OCI-LY7 (cell line): Measurements from ENCODE around the gene WWTR1. TPM values are rescaled to one million over a fixed set of nuclear protein-coding genes. Genes with fewer than 3 reads are reported as not detected.

Experiments used
- BruUV-seq: library from RNA; stranded (reverse); fragments of 400-500 nt; replicated peaks from 2 replicates; lab custom pipeline; 2021; lab: Mats Ljungman, UMichigan
- CTCF ChIA-PET: fragments of 300-600 bp; sonication (Branson Sonifier 250); formaldehyde crosslinking; loops from one replicate; lab custom pipeline; 2022; ENCODE audit warnings: antibody characterized with exemption; ENCODE audit not compliant: unreplicated experiment; lab: Charles Lee
- POLR2A ChIA-PET: fragments of 300-600 bp; sonication (Branson Sonifier 250); formaldehyde crosslinking; loops from one replicate; lab custom pipeline; 2022; ENCODE audit warnings: antibody characterized with exemption; lab: Charles Lee
- DNase-seq: peaks from one replicate; pipeline ENCODE4 v3.0.0-alpha.2; 2015; ENCODE audit warnings: low spot score
- H2AFZ ChIP-seq: fragments of 200-600 bp; sonication (generic), shearing (Covaris generic); 2 replicates; pipeline ENCODE4 v1.6.1; 2014; ENCODE audit warnings: mild to moderate bottlenecking, antibody characterized with exemption, low read length, moderate library complexity
- H3K27ac ChIP-seq: fragments of 200-600 bp; sonication (generic); 2 replicates; pipeline ENCODE4 v1.5.1; 2014; ENCODE audit warnings: mixed run types, low read depth, mild to moderate bottlenecking, moderate library complexity, low read length, inconsistent platforms; ENCODE audit not compliant: poor library complexity, severe bottlenecking
- H3K36me3 ChIP-seq: fragments of 200-600 bp; sonication (generic); 2 replicates; pipeline ENCODE4 v1.6.1; 2014; ENCODE audit warnings: mild to moderate bottlenecking, antibody characterized with exemption, low read length, moderate library complexity, mixed read lengths; ENCODE audit not compliant: insufficient read depth
- H3K4me1 ChIP-seq: fragments of 200-600 bp; sonication (generic); 2 replicates; pipeline ENCODE4 v1.5.1; 2014; ENCODE audit warnings: mild to moderate bottlenecking, low read length; ENCODE audit not compliant: insufficient read depth, poor library complexity, severe bottlenecking
- H3K4me2 ChIP-seq: fragments of 200-600 bp; sonication (generic); 2 replicates; pipeline ENCODE4 v1.6.1; 2014; ENCODE audit warnings: mild to moderate bottlenecking, low read length
- H3K4me3 ChIP-seq: fragments of 200-600 bp; sonication (generic); 2 replicates; pipeline ENCODE4 v1.5.1; 2014; ENCODE audit warnings: mild to moderate bottlenecking, low read depth, low read length; ENCODE audit not compliant: poor library complexity, severe bottlenecking
- H3K79me2 ChIP-seq: fragments of 200-600 bp; sonication (generic); 2 replicates; pipeline ENCODE4 v1.6.1; 2016; ENCODE audit warnings: low read depth, mild to moderate bottlenecking, low read length, moderate library complexity, mixed read lengths; ENCODE audit not compliant: insufficient read depth
- H3K9me2 ChIP-seq: fragments of 200-600 bp; sonication (generic); 2 replicates; pipeline ENCODE4 v1.6.1; 2016; ENCODE audit warnings: mild to moderate bottlenecking, low read length, mixed read lengths; ENCODE audit not compliant: insufficient read depth
- H3K9me3 ChIP-seq: fragments of 200-600 bp; sonication (generic); 2 replicates; pipeline ENCODE4 v1.6.1; 2014; ENCODE audit warnings: mild to moderate bottlenecking, mixed run types, low read length, mixed read lengths
- H4K20me1 ChIP-seq: fragments of 200-600 bp; sonication (generic); 2 replicates; pipeline ENCODE4 v1.6.1; 2014; ENCODE audit warnings: mild to moderate bottlenecking, antibody characterized with exemption, low read length, moderate library complexity, mixed read lengths; ENCODE audit not compliant: insufficient read depth
- EZH2phosphoT487 ChIP-seq: fragments of 200-600 bp; sonication (generic); IDR thresholded peaks from 2 replicates; pipeline ENCODE4 v1.6.1; 2018; ENCODE audit warnings: low read depth, borderline replicate concordance, mild to moderate bottlenecking, mixed run types, antibody characterized with exemption, low read length, moderate library complexity, mixed read lengths
- intact Hi-C: fragments of 100-400 bp; cut with micrococcal nuclease; formaldehyde crosslinking; loops from one replicate; pipeline ENCODE4 v1.10.0; 2022; ENCODE audit not compliant: unreplicated experiment
- total RNA-seq, 2 experiments: library from RNA; depleted of rRNA in 1 of 2; stranded (reverse); fragments of >200 nt in 1 of 2; shearing (Covaris generic) in 1 of 2; gene quantifications; 2 replicates each; pipeline ENCODE4 v1.2.3, GENCODE V29; 2014 to 2022
- TF ChIP-seq, protein P1 (sequence below): fragments of 200-600 bp; sonication (generic); conservative IDR thresholded peaks from 2 replicates; pipeline ENCODE4 v1.5.1; 2014; ENCODE audit warnings: mild to moderate bottlenecking, antibody characterized with exemption, low read length, moderate library complexity, mixed read lengths

The WWTR1 gene
- total RNA-seq, 2 experiments from 2014 or later: 0.15 TPM; not detected in 1

GRCh38 chr3:149535333-149535685 is 122.5 kb downstream of the WWTR1 start:
- Histone ChIP-seq H3K4me3 (no peak overlapping the region), H3K9me3 (no peaks in the 10 kb centered on the region), H2AFZ (no peak overlapping the region), H4K20me1 (no peaks in the 10 kb centered on the region), H3K27ac (no peak overlapping the region), H3K9me2 (no peaks in the 10 kb centered on the region), H3K4me2 (no peak overlapping the region), H3K4me1 (no peaks in the 10 kb centered on the region), H3K36me3 (no peaks in the 10 kb centered on the region), H3K79me2 (no peaks in the 10 kb centered on the region)
- intact Hi-C loops: loop anchor here (10.0 kb wide), 1 partner anchor 179 kb away; no protein-coding TSS in a partner anchor
- POLR2A ChIA-PET: interaction anchor here (0.6 to 1.2 kb wide), 3 partner anchors 22 to 256 kb away, joined by 3 to 5 read pairs (median 3); no protein-coding TSS in a partner anchor
- DNase-seq: no peak
- no TSS peak for BruUV-seq
- CTCF ChIA-PET: no interaction called here
- TF ChIP-seq, protein P1, sequence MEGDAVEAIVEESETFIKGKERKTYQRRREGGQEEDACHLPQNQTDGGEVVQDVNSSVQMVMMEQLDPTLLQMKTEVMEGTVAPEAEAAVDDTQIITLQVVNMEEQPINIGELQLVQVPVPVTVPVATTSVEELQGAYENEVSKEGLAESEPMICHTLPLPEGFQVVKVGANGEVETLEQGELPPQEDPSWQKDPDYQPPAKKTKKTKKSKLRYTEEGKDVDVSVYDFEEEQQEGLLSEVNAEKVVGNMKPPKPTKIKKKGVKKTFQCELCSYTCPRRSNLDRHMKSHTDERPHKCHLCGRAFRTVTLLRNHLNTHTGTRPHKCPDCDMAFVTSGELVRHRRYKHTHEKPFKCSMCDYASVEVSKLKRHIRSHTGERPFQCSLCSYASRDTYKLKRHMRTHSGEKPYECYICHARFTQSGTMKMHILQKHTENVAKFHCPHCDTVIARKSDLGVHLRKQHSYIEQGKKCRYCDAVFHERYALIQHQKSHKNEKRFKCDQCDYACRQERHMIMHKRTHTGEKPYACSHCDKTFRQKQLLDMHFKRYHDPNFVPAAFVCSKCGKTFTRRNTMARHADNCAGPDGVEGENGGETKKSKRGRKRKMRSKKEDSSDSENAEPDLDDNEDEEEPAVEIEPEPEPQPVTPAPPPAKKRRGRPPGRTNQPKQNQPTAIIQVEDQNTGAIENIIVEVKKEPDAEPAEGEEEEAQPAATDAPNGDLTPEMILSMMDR: no peak
- TF ChIP-seq EZH2phosphoT487: no peak

DNA sequence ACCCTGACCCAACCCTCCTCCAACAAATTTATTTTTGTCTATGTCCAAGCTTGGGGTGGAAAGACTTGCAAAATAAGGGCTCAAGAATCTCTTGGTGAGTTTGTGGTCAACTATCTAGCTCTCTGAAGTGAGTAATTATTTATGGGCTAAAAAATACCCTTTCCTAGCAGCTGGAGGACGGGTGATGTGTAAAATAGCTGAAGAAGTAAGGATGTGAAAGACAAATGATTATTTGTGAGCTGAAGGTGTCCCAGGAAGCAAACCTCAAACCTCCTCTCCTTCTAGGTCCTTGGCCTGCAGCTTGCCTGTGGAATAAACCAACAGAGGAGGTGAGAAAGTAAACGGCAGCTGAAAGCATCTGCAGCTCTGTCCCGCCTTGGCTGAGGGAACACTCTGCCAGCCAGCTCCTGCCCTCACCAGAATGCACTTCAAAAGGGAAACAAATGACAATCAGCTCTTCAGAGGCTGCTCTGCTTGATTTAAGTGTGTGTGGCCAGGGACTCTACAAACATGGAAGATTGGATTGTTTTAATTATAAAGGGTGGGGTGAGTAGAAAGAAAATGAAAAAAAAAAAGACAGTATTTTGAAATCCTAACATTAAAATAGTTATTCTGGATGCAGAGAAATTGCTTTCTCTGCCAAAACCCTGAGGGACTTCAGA is 123.0 kb downstream of the WWTR1 start:
- Histone ChIP-seq H3K4me1 (no peaks in the 10 kb centered on the region), H3K36me3 (no peaks in the 10 kb centered on the region), H3K9me2 (no peaks in the 10 kb centered on the region), H3K79me2 (no peaks in the 10 kb centered on the region), H3K27ac (no peak overlapping the region), H3K9me3 (no peaks in the 10 kb centered on the region), H4K20me1 (no peaks in the 10 kb centered on the region), H3K4me2 (no peak overlapping the region), H3K4me3 (no peak overlapping the region), H2AFZ (no peak overlapping the region)
- CTCF ChIA-PET: interaction anchor here (1.1 kb wide), 1 partner anchor 16 kb away, joined by 3 read pairs; no protein-coding TSS in a partner anchor
- no peak for DNase-seq
- no peak for TF ChIP-seq EZH2phosphoT487
- TF ChIP-seq, protein P1: no peak
- intact Hi-C loops: loop anchor here (10.0 kb wide), 1 partner anchor 180 kb away; no protein-coding TSS in a partner anchor
- POLR2A ChIA-PET: interaction anchor here (0.7 to 1.2 kb wide), 2 partner anchors 22 to 255 kb away, joined by 3 read pairs; no protein-coding TSS in a partner anchor
- no TSS peak for BruUV-seq

DNA sequence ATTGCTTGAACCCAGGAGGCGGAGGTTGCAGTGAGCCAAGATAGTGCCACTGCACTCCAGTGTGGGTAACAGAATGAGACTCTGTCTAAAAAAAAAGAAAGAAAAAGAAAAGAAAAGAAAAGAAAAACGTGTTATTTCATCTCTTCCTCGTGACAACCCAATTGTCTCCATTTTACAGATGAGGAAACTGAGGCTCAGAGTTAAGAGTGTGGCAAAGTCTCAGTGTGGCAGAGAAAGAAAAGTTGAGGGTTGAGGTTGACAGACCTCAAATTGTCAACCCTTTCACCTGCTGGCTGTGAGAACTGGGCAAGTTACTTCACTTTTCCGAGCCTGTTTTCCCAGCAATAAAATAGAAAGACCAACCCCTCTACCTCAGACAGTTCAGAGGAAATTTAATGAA is 123.7 kb downstream of the WWTR1 start:
- Histone ChIP-seq H3K9me2 (no peaks in the 10 kb centered on the region), H3K79me2 (no peaks in the 10 kb centered on the region), H3K4me1 (no peaks in the 10 kb centered on the region), H3K9me3 (no peaks in the 10 kb centered on the region), H2AFZ (no peak overlapping the region), H3K4me2 (no peak overlapping the region), H3K27ac (no peak overlapping the region), H3K4me3 (no peak overlapping the region), H4K20me1 (no peaks in the 10 kb centered on the region), H3K36me3 (no peaks in the 10 kb centered on the region)
- intact Hi-C loops: loop anchor here (10.0 kb wide), 1 partner anchor 181 kb away; no protein-coding TSS in a partner anchor
- no peak for DNase-seq
- TF ChIP-seq, protein P1: no peak
- no peak for TF ChIP-seq EZH2phosphoT487
- ChIA-PET CTCF (interaction anchor here (1.1 kb wide), 1 partner anchor 15 kb away, joined by 3 read pairs; no protein-coding TSS in a partner anchor), POLR2A (interaction anchor here (1.2 kb wide), 1 partner anchor 23 kb away, joined by 3 read pairs; no protein-coding TSS in a partner anchor)
- no TSS peak for BruUV-seq
